ENCODE data around the gene IL3. TPM values are rescaled to one million over a fixed set of nuclear protein-coding genes. Genes with fewer than 3 reads are reported as not detected.

IL3 gene
- total RNA-seq, 1 experiment from 2014 or later = not detected

GRCh38 chr5:132072070-132072469, 11.6 kb downstream of the IL3 start:
- CTCF ChIA-PET = no interaction called here
- no peak overlapping the region for H3K4me3 ChIP-seq (ENCODE audit: low read depth in 2 of 2, low read length in 2 of 2)
- no peaks in the 10 kb centered on the region for H3K9me3 ChIP-seq (ENCODE audit: control insufficient read depth, insufficient read depth, low read depth, low read length)
- intact Hi-C loops (cut with micrococcal nuclease; ENCODE audit: unreplicated experiment) = no loop called here
- H3K27me3 ChIP-seq (ENCODE audit: control insufficient read depth, insufficient read depth, low read length) = no peaks in the 10 kb centered on the region
- in situ Hi-C loops (cut with HindIII; ENCODE audit: low pct_unique_long_range_greater_than_20kb, low sequenced_read_pairs) = no loop called here
- POLR2A ChIA-PET = interaction anchor here (0.6 kb wide), 1 partner anchor 172 kb away, joined by 5 read pairs; no protein-coding TSS in a partner anchor
- H3K4me1 ChIP-seq (ENCODE audit: control insufficient read depth, insufficient read depth, low read length) = peaks cover 3% of the 10 kb centered on the region; the same call in 1 of the 2 replicates
- no peak for TF ChIP-seq POLR2AphosphoS5 (IDR thresholded peaks at IDR 0.05; ENCODE audit: low read depth, low read length)
- TF ChIP-seq TCF7L2 (IDR thresholded peaks at IDR 0.05; ENCODE audit: low read depth, low read length) = no peak
- TF ChIP-seq, protein P1, sequence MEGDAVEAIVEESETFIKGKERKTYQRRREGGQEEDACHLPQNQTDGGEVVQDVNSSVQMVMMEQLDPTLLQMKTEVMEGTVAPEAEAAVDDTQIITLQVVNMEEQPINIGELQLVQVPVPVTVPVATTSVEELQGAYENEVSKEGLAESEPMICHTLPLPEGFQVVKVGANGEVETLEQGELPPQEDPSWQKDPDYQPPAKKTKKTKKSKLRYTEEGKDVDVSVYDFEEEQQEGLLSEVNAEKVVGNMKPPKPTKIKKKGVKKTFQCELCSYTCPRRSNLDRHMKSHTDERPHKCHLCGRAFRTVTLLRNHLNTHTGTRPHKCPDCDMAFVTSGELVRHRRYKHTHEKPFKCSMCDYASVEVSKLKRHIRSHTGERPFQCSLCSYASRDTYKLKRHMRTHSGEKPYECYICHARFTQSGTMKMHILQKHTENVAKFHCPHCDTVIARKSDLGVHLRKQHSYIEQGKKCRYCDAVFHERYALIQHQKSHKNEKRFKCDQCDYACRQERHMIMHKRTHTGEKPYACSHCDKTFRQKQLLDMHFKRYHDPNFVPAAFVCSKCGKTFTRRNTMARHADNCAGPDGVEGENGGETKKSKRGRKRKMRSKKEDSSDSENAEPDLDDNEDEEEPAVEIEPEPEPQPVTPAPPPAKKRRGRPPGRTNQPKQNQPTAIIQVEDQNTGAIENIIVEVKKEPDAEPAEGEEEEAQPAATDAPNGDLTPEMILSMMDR (IDR thresholded peaks at IDR 0.05) = no peak
- no peak for TF ChIP-seq SIN3A (IDR thresholded peaks at IDR 0.05; ENCODE audit: borderline replicate concordance, insufficient read depth, low read depth, low read length)
- no peak for TF ChIP-seq REST (IDR thresholded peaks at IDR 0.05; ENCODE audit: insufficient read depth in 1 of 2, low read depth in 2 of 2, low read length in 1 of 2)
- no peaks in the 10 kb centered on the region for H3K36me3 ChIP-seq (ENCODE audit: control insufficient read depth, insufficient read depth, low read length)
- DNase-seq (ENCODE audit: low read depth, low spot score) = no peak
- no peak for ATAC-seq
- no TSS peak for BruUV-seq (replicated peaks)
- H3K27ac ChIP-seq (ENCODE audit: low read length) = no peak overlapping the region

DNA sequence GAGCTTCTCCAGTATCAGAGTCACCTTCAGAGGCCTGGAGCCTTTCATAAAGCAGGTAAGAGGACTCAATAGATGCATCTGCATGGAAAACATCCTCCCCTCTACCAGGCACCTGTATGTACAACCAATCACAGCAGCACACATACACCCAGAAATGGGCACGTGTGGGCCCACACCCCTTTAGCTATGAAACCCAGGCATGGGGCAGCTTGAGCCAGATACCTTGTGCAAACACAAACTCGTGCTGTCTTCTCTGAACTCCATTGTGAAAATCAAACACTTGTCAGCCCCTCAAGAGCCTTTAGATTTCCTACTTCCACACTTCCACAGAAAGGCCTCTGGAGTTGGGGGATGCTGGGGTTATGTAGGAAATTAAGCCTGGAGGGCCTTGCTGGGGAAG, 12.1 kb downstream of the IL3 start:
- in situ Hi-C loops (cut with HindIII; ENCODE audit: low pct_unique_long_range_greater_than_20kb, low sequenced_read_pairs) (no loop called here), intact Hi-C loops (cut with micrococcal nuclease; ENCODE audit: unreplicated experiment) (no loop called here)

More for the DNA sequence above, 12.1 kb downstream of the IL3 start:
- DNase-seq (ENCODE audit: low read depth, low spot score) = no peak
- Histone ChIP-seq H3K36me3 (ENCODE audit: control insufficient read depth, insufficient read depth, low read length) (no peaks in the 10 kb centered on the region), H3K9me3 (ENCODE audit: control insufficient read depth, insufficient read depth, low read depth, low read length) (no peaks in the 10 kb centered on the region), H3K27me3 (ENCODE audit: control insufficient read depth, insufficient read depth, low read length) (no peaks in the 10 kb centered on the region), H3K27ac (ENCODE audit: low read length) (no peak overlapping the region), H3K4me1 (ENCODE audit: control insufficient read depth, insufficient read depth, low read length) (peaks cover 3% of the 10 kb centered on the region; the same call in 1 of the 2 replicates), H3K4me3 (ENCODE audit: low read depth in 2 of 2, low read length in 2 of 2) (no peak overlapping the region)
- BruUV-seq (replicated peaks) = no TSS peak
- ATAC-seq = no peak
- TF ChIP-seq REST (IDR thresholded peaks at IDR 0.05; ENCODE audit: insufficient read depth in 1 of 2, low read depth in 2 of 2, low read length in 1 of 2) (no peak), TCF7L2 (IDR thresholded peaks at IDR 0.05; ENCODE audit: low read depth, low read length) (no peak), SIN3A (IDR thresholded peaks at IDR 0.05; ENCODE audit: borderline replicate concordance, insufficient read depth, low read depth, low read length) (no peak), POLR2AphosphoS5 (IDR thresholded peaks at IDR 0.05; ENCODE audit: low read depth, low read length) (no peak)
- TF ChIP-seq, protein P1 (IDR thresholded peaks at IDR 0.05) = no peak
- ChIA-PET CTCF (no interaction called here), POLR2A (interaction anchor here (0.6 kb wide), 1 partner anchor 171 kb away, joined by 5 read pairs; no protein-coding TSS in a partner anchor)

All from Panc1 (cell line).